WTC11 (cell line): ENCODE data around the gene GAB4. TPM values are rescaled to one million over a fixed set of nuclear protein-coding genes. Genes with fewer than 3 reads are reported as not detected.
"Not testable (repeated sequence)": the region's sequence is repeated elsewhere in the genome, so short reads cannot be mapped to it uniquely, and the experiment has no call there.

Source experiments
- ATAC-seq: fragments of 200-7000 bp; cut with Tn5 transposase; 2 replicates; pipeline ENCODE4 v1.10.0; 2021; ENCODE audit warnings: mild to moderate bottlenecking, moderate library complexity
- CTCF ChIA-PET: fragments of 300-600 bp; sonication (Branson Sonifier 250); formaldehyde crosslinking; loops from one replicate; lab custom pipeline; 2021; ENCODE audit warnings: antibody characterized with exemption; lab: Charles Lee
- POLR2A ChIA-PET: fragments of 350-600 bp; sonication (Branson Sonifier 250); formaldehyde crosslinking; loops from one replicate; lab custom pipeline; 2021; ENCODE audit warnings: antibody characterized with exemption; lab: Charles Lee
- DNase-seq: peaks from one replicate; pipeline ENCODE4 v3.0.0; 2021; ENCODE audit warnings: low spot score
- H3K27ac Mint-ChIP-seq: 2 replicates; pipeline ENCODE4 v1.8.0; 2021; ENCODE audit warnings: mixed read lengths
- H3K27me3 Mint-ChIP-seq: 2 replicates; pipeline ENCODE4 v1.8.0; 2021; ENCODE audit warnings: low read depth, mild to moderate bottlenecking, moderate library complexity, mixed read lengths
- H3K36me3 Mint-ChIP-seq: 2 replicates; pipeline ENCODE4 v1.8.0; 2021; ENCODE audit warnings: mixed read lengths
- H3K4me1 Mint-ChIP-seq: 2 replicates; pipeline ENCODE4 v1.8.0; 2022; ENCODE audit warnings: mixed read lengths
- H3K4me3 Mint-ChIP-seq: 2 replicates; pipeline ENCODE4 v1.8.0; 2021; ENCODE audit warnings: mild to moderate bottlenecking, moderate library complexity, mixed read lengths
- H3K9me3 Mint-ChIP-seq: 2 replicates; pipeline ENCODE4 v1.8.0; 2021; ENCODE audit warnings: mixed read lengths
- ELF4 ChIP-seq: sonication (generic); formaldehyde crosslinking; IDR thresholded peaks from 2 replicates; pipeline ENCODE4 v1.8.1; 2022; ENCODE audit warnings: low read depth, mild to moderate bottlenecking, moderate library complexity, missing genetic modification reagents
- FOXJ3 ChIP-seq: sonication (generic); formaldehyde crosslinking; IDR thresholded peaks from 2 replicates; pipeline ENCODE4 v1.9.0; 2021; ENCODE audit warnings: missing genetic modification reagents, mild to moderate bottlenecking, borderline replicate concordance
- GTF2I ChIP-seq: fragments of 250-450 bp; sonication (Bioruptor Pico); conservative IDR thresholded peaks from 2 replicates; pipeline ENCODE4 v1.4.0; 2021; ENCODE audit warnings: mild to moderate bottlenecking
- JAZF1 ChIP-seq: fragments of 250-450 bp; sonication (Bioruptor Pico); IDR thresholded peaks from 2 replicates; pipeline ENCODE4 v1.9.0; 2021; ENCODE audit warnings: moderate library complexity, mild to moderate bottlenecking, inconsistent platforms
- KAT7 ChIP-seq: sonication (generic); formaldehyde crosslinking; IDR thresholded peaks from 2 replicates; pipeline ENCODE4 v1.8.1; 2023; ENCODE audit warnings: missing genetic modification reagents, mild to moderate bottlenecking, borderline replicate concordance
- MYBL2 ChIP-seq: sonication (generic); formaldehyde crosslinking; IDR thresholded peaks from 2 replicates; pipeline ENCODE4 v1.8.1; 2023; ENCODE audit warnings: mild to moderate bottlenecking, moderate library complexity, missing genetic modification reagents
- NR1H2 ChIP-seq: sonication (generic); formaldehyde crosslinking; IDR thresholded peaks from 2 replicates; pipeline ENCODE4 v1.9.0; 2021; ENCODE audit warnings: mild to moderate bottlenecking, moderate library complexity, missing genetic modification reagents
- NR2C2 ChIP-seq: sonication (generic); formaldehyde crosslinking; IDR thresholded peaks from 2 replicates; pipeline ENCODE4 v1.8.0; 2022; ENCODE audit warnings: mild to moderate bottlenecking, missing genetic modification reagents
- TEAD1 ChIP-seq: sonication (generic); formaldehyde crosslinking; IDR thresholded peaks from 2 replicates; pipeline ENCODE4 v1.8.0; 2022; ENCODE audit warnings: mild to moderate bottlenecking, missing genetic modification reagents
- total RNA-seq: library from RNA; stranded (reverse); gene quantifications from 3 replicates; pipeline ENCODE4 v1.2.3, GENCODE V29; 2021
- TF ChIP-seq, protein P1 (sequence below): sonication (generic); formaldehyde crosslinking; conservative IDR thresholded peaks from 2 replicates; pipeline ENCODE4 v1.8.1; 2023; ENCODE audit warnings: mild to moderate bottlenecking, low read depth, missing genetic modification reagents, moderate library complexity
- TF ChIP-seq, protein P2 (sequence below): sonication (generic); formaldehyde crosslinking; IDR thresholded peaks from 2 replicates; pipeline ENCODE4 v1.8.0; 2023; ENCODE audit warnings: missing genetic modification reagents
- TF ChIP-seq, protein P3 (sequence below): sonication (generic); formaldehyde crosslinking; IDR thresholded peaks from 2 replicates; pipeline ENCODE4 v1.8.0; 2022; ENCODE audit warnings: mild to moderate bottlenecking, missing genetic modification reagents
- TF ChIP-seq, protein P4 (sequence below): fragments of 250-450 bp; sonication (Bioruptor Pico); IDR thresholded peaks from 2 replicates; pipeline ENCODE4 v1.8.0; 2021; ENCODE audit warnings: mild to moderate bottlenecking
- TF ChIP-seq, protein P5 (sequence below): fragments of 250-450 bp; sonication (Bioruptor Pico); conservative IDR thresholded peaks from 2 replicates; pipeline ENCODE4 v1.9.0; 2021; ENCODE audit warnings: mild to moderate bottlenecking
- TF ChIP-seq, protein P6 (sequence below): fragments of 250-450 bp; sonication (Bioruptor Pico); IDR thresholded peaks from 2 replicates; pipeline ENCODE4 v2.1.2; 2022; ENCODE audit warnings: mild to moderate bottlenecking, moderate library complexity
- TF ChIP-seq, protein P7 (sequence below): sonication (generic); formaldehyde crosslinking; IDR thresholded peaks from 2 replicates; pipeline ENCODE4 v1.8.0; 2023; ENCODE audit warnings: mild to moderate bottlenecking, missing genetic modification reagents
- TF ChIP-seq, protein P8 (sequence below): sonication (generic); formaldehyde crosslinking; IDR thresholded peaks from 2 replicates; pipeline ENCODE4 v1.8.1; 2023; ENCODE audit warnings: mild to moderate bottlenecking, missing genetic modification reagents

GAB4 gene
- total RNA-seq, 1 experiment from 2014 or later, result 0.09 TPM

DNA sequence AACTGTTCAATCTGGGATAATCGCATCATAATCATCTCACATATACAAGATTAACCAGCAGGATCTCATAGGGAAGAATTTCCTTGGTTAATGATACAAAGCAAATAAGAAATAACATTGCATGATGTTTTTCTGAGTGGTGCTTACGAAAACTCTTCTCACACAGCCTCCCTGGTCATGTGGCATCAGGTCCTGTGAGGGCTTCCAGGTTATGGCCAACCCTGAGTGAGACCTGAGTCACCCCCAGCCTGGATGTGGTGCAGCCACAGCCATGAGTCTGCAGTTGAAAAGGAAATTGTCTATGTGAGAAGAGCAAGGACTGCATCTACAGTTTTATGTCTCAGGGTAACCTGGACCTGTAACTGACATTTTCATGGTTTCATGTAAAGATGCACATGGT lies 92.3 kb downstream of the GAB4 start (continued):
- TF ChIP-seq, protein P1, sequence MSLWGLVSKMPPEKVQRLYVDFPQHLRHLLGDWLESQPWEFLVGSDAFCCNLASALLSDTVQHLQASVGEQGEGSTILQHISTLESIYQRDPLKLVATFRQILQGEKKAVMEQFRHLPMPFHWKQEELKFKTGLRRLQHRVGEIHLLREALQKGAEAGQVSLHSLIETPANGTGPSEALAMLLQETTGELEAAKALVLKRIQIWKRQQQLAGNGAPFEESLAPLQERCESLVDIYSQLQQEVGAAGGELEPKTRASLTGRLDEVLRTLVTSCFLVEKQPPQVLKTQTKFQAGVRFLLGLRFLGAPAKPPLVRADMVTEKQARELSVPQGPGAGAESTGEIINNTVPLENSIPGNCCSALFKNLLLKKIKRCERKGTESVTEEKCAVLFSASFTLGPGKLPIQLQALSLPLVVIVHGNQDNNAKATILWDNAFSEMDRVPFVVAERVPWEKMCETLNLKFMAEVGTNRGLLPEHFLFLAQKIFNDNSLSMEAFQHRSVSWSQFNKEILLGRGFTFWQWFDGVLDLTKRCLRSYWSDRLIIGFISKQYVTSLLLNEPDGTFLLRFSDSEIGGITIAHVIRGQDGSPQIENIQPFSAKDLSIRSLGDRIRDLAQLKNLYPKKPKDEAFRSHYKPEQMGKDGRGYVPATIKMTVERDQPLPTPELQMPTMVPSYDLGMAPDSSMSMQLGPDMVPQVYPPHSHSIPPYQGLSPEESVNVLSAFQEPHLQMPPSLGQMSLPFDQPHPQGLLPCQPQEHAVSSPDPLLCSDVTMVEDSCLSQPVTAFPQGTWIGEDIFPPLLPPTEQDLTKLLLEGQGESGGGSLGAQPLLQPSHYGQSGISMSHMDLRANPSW (CRISPR knock-in tag), result no peak
- TF ChIP-seq ELF4 (no peak), TEAD1 (CRISPR knock-in tag) (no peak), GTF2I (CRISPR knock-in tag) (no peak), NR2C2 (no peak), FOXJ3 (CRISPR knock-in tag) (no peak)
- TF ChIP-seq, protein P2, sequence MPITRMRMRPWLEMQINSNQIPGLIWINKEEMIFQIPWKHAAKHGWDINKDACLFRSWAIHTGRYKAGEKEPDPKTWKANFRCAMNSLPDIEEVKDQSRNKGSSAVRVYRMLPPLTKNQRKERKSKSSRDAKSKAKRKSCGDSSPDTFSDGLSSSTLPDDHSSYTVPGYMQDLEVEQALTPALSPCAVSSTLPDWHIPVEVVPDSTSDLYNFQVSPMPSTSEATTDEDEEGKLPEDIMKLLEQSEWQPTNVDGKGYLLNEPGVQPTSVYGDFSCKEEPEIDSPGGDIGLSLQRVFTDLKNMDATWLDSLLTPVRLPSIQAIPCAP (CRISPR knock-in tag), result no peak
- TF ChIP-seq, protein P3, sequence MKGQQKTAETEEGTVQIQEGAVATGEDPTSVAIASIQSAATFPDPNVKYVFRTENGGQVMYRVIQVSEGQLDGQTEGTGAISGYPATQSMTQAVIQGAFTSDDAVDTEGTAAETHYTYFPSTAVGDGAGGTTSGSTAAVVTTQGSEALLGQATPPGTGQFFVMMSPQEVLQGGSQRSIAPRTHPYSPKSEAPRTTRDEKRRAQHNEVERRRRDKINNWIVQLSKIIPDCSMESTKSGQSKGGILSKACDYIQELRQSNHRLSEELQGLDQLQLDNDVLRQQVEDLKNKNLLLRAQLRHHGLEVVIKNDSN (CRISPR knock-in tag), result no peak
- TF ChIP-seq, protein P4, sequence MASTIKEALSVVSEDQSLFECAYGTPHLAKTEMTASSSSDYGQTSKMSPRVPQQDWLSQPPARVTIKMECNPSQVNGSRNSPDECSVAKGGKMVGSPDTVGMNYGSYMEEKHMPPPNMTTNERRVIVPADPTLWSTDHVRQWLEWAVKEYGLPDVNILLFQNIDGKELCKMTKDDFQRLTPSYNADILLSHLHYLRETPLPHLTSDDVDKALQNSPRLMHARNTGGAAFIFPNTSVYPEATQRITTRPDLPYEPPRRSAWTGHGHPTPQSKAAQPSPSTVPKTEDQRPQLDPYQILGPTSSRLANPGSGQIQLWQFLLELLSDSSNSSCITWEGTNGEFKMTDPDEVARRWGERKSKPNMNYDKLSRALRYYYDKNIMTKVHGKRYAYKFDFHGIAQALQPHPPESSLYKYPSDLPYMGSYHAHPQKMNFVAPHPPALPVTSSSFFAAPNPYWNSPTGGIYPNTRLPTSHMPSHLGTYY, result no peak
- TF ChIP-seq, protein P5, sequence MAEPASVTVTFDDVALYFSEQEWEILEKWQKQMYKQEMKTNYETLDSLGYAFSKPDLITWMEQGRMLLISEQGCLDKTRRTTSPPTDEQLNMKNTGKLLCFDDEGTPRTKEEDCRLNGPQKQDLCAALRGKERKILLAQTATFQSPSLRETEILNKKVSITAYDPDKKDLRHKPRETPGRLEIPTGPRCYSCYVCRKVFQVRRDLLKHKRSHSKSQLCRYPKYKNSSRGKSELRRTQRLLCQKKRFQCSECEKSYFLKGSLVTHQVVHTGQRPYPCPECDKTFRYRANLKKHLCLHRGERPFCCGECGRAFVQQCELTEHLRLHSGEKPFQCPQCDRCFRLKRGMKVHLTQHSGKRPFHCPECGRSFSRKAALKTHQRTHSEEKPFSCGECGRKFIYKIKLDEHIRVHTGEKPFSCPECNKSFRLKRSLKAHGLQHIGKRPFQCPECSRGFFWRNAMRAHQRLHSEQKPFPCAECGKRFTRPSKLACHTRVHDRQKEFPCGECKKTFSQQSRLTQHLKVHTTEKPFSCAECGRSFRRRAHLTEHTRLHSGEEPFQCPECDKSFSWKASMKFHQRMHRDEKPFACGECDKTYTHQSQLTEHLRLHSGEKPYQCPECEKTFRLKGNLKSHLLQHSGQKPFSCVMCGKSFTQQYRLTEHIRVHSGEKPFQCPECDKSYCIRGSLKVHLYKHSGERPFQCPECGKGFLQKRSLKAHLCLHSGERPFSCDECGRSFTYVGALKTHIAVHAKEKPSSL (CRISPR knock-in tag), result no peak
- TF ChIP-seq, protein P6, sequence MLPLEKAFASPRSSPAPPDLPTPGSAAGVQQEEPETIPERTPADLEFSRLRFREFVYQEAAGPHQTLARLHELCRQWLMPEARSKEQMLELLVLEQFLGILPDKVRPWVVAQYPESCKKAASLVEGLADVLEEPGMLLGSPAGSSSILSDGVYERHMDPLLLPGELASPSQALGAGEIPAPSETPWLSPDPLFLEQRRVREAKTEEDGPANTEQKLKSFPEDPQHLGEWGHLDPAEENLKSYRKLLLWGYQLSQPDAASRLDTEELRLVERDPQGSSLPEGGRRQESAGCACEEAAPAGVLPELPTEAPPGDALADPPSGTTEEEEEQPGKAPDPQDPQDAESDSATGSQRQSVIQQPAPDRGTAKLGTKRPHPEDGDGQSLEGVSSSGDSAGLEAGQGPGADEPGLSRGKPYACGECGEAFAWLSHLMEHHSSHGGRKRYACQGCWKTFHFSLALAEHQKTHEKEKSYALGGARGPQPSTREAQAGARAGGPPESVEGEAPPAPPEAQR (CRISPR knock-in tag), result no peak

DNA sequence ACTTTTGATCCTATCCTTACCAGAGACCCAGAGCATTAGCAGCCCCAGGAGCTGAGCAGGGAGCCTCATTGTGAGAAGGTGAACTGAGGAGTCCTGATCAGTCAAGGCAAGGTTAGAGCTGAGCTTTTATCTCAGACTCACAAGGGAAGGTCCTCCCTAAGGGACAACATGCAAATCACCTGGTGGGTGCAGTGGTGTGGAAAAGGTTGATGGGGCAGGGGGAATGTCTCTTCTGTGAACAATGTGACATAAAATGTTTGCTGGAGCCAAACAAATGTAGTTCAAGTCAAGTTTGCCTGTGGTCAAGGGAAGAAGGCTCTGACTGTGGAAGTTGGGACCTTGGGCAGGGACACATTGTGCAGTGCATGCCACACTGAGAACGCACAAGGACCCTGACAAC lies 93.1 kb downstream of the GAB4 start:
- POLR2A ChIA-PET, DNase-seq, H3K36me3 Mint-ChIP-seq, H3K4me1 Mint-ChIP-seq, H3K4me3 Mint-ChIP-seq, H3K27ac Mint-ChIP-seq, ATAC-seq: not testable (repeated sequence)
- CTCF ChIA-PET, result interaction anchor here (1.8 kb wide), 1 partner anchor 143 kb away, joined by 10 read pairs; no protein-coding TSS in a partner anchor
- Mint-ChIP-seq H3K9me3 (peaks cover 44% of the 10 kb centered on the region), H3K27me3 (peaks cover 14% of the 10 kb centered on the region)

DNA sequence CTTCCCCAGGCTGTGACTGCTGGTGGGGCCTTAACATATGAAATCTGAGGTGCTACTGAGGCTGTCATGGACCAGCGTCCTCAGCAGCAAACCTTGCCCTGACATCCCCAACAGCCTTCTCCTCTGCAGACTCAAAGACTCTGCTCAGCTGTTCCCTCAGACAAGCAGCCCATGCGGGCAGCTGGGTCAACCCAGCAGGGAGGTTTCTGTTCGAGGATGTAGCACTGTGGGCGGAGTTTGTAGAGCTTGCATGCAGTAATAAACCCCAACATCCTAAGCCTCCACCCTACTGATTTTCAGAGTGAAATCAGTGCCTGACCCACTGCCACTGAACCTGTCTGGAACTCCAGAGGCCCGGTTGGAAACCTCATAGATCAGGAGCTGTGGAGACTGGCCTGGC lies 94.0 kb downstream of the GAB4 start:
- DNase-seq (no peak), ATAC-seq (no peak)
- Mint-ChIP-seq H3K4me1 (no peaks in the 10 kb centered on the region; the same call in 1 of the 2 replicates), H3K4me3 (no peak overlapping the region), H3K27ac (no peak overlapping the region), H3K27me3 (peaks cover 16% of the 10 kb centered on the region), H3K36me3 (peaks cover 12% of the 10 kb centered on the region), H3K9me3 (peaks cover 48% of the 10 kb centered on the region)
- ChIA-PET POLR2A (no interaction called here), CTCF (interaction anchor here (1.1 to 1.8 kb wide), 3 partner anchors 96 to 144 kb away, joined by 3 to 10 read pairs (median 3); no protein-coding TSS in a partner anchor)
- TF ChIP-seq JAZF1 (CRISPR knock-in tag) (no peak), KAT7 (no peak), MYBL2 (CRISPR knock-in tag) (no peak), NR1H2 (CRISPR knock-in tag) (no peak)
- TF ChIP-seq, protein P7, sequence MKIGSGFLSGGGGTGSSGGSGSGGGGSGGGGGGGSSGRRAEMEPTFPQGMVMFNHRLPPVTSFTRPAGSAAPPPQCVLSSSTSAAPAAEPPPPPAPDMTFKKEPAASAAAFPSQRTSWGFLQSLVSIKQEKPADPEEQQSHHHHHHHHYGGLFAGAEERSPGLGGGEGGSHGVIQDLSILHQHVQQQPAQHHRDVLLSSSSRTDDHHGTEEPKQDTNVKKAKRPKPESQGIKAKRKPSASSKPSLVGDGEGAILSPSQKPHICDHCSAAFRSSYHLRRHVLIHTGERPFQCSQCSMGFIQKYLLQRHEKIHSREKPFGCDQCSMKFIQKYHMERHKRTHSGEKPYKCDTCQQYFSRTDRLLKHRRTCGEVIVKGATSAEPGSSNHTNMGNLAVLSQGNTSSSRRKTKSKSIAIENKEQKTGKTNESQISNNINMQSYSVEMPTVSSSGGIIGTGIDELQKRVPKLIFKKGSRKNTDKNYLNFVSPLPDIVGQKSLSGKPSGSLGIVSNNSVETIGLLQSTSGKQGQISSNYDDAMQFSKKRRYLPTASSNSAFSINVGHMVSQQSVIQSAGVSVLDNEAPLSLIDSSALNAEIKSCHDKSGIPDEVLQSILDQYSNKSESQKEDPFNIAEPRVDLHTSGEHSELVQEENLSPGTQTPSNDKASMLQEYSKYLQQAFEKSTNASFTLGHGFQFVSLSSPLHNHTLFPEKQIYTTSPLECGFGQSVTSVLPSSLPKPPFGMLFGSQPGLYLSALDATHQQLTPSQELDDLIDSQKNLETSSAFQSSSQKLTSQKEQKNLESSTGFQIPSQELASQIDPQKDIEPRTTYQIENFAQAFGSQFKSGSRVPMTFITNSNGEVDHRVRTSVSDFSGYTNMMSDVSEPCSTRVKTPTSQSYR (CRISPR knock-in tag), result no peak
- TF ChIP-seq, protein P8, sequence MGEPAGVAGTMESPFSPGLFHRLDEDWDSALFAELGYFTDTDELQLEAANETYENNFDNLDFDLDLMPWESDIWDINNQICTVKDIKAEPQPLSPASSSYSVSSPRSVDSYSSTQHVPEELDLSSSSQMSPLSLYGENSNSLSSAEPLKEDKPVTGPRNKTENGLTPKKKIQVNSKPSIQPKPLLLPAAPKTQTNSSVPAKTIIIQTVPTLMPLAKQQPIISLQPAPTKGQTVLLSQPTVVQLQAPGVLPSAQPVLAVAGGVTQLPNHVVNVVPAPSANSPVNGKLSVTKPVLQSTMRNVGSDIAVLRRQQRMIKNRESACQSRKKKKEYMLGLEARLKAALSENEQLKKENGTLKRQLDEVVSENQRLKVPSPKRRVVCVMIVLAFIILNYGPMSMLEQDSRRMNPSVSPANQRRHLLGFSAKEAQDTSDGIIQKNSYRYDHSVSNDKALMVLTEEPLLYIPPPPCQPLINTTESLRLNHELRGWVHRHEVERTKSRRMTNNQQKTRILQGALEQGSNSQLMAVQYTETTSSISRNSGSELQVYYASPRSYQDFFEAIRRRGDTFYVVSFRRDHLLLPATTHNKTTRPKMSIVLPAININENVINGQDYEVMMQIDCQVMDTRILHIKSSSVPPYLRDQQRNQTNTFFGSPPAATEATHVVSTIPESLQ, result no peak
